Measurements from ENCODE around the gene CATSPER4. TPM values are rescaled to one million over a fixed set of nuclear protein-coding genes. Genes with fewer than 3 reads are reported as not detected.

CATSPER4 gene
- total RNA-seq, 2 donors from 2014 or later, result 1.5 TPM; not detected in 1

DNA sequence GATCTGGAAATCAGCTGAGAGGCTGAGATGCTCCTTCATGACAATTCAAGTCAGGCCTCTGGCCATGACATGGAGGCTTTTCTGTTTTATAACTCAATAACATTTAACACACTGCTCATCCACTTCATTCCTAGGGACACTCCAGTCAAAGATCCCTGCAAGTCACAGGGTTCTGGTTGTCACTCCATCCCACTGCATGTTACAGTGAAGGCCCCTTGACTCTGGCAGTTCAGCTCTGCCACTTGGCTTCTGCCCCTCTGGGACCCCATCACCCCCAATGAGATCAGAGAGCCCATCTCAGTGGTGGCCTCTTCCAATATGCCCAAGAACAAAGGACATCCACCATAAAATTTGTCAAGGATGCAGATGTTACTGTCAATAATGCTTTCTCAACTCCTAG lies 41.5 kb upstream of the CATSPER4 start:
- TF ChIP-seq POLR2AphosphoS5 (IDR thresholded peaks at IDR 0.05), result no peak
- TF ChIP-seq, protein P1, sequence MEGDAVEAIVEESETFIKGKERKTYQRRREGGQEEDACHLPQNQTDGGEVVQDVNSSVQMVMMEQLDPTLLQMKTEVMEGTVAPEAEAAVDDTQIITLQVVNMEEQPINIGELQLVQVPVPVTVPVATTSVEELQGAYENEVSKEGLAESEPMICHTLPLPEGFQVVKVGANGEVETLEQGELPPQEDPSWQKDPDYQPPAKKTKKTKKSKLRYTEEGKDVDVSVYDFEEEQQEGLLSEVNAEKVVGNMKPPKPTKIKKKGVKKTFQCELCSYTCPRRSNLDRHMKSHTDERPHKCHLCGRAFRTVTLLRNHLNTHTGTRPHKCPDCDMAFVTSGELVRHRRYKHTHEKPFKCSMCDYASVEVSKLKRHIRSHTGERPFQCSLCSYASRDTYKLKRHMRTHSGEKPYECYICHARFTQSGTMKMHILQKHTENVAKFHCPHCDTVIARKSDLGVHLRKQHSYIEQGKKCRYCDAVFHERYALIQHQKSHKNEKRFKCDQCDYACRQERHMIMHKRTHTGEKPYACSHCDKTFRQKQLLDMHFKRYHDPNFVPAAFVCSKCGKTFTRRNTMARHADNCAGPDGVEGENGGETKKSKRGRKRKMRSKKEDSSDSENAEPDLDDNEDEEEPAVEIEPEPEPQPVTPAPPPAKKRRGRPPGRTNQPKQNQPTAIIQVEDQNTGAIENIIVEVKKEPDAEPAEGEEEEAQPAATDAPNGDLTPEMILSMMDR (IDR thresholded peaks at IDR 0.05), result no peak
- TF ChIP-seq POLR2A (IDR thresholded peaks at IDR 0.05), result no peak
- Histone ChIP-seq H3K4me1 (replicated peaks) (no peaks in the 10 kb centered on the region), H3K27ac (no peak overlapping the region), H3K4me3 (no peak overlapping the region), H3K36me3 (no peaks in the 10 kb centered on the region), H3K9me3 (no peaks in the 10 kb centered on the region), H3K27me3 (replicated peaks; ENCODE audit: insufficient read depth) (no peaks in the 10 kb centered on the region)
- DNase-seq (ENCODE audit: low spot score), result no peak
- intact Hi-C loops (cut with DNase I), result loop anchor here (5.0 kb wide), 1 partner anchor 112 kb away; no protein-coding TSS in a partner anchor

DNA sequence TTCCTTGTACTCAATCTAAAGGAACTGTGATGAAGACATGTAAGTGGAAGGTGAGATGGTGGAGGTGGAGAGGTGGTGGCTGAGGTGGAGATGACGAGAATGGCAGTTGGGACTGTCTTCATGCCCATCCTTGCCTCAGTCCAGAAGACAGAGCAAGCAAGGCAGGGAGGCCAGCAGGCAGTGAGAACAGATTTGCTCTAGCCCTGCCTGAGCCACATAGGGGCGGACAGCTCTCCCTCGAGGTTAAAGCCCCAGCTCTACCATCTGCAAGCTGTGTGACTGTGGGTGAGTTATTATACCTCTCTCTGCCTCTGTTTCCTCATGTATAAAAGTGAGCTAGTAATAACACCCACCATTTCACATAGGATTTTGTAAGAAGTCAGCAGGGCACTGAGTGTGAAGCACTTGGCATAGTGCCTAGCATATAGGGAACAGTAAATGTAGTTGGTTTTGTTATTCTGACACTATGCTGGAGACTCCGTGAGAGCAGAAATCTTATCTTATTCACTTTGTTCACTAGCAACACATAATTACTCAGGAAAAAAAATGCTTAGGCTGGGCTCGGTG lies 36.4 kb upstream of the CATSPER4 start:
- no peak for TF ChIP-seq POLR2A (IDR thresholded peaks at IDR 0.05)
- no peak for TF ChIP-seq POLR2AphosphoS5 (IDR thresholded peaks at IDR 0.05)
- TF ChIP-seq, protein P1 (IDR thresholded peaks at IDR 0.05), result no peak
- Histone ChIP-seq H3K27ac (no peak overlapping the region), H3K9me3 (no peaks in the 10 kb centered on the region), H3K36me3 (no peaks in the 10 kb centered on the region), H3K4me1 (replicated peaks) (no peaks in the 10 kb centered on the region), H3K27me3 (replicated peaks; ENCODE audit: insufficient read depth) (peaks cover 4% of the 10 kb centered on the region), H3K4me3 (no peak overlapping the region)
- no peak for DNase-seq (ENCODE audit: low spot score)
- WGBS, result 55% methylated on average over 5 of the region's 5 CpGs
- intact Hi-C loops (cut with DNase I), result no loop called here

DNA sequence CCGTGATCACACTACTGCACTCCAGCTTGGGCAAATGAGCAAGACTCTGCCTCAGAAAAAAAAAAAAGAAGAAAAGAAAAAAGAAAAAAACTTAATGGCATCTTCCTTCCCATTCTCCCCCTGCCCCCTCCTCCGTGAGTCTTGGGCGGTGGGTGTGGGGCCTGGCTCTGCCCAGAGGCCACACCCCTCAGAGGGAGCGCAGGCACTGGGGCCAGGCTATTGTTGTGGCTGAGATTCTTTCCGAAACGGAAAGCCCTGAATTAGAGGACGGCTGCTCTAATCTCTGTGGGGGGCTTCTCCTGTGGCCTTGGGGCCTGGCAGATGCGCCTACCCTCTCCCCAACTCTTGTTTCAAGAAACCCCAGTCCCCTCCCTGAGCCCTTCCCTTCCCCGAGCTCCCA lies 35.7 kb upstream of the CATSPER4 start:
- TF ChIP-seq POLR2A (IDR thresholded peaks at IDR 0.05) (no peak), POLR2AphosphoS5 (IDR thresholded peaks at IDR 0.05) (no peak)
- TF ChIP-seq, protein P1 (IDR thresholded peaks at IDR 0.05), result no peak
- peaks cover 4% of the 10 kb centered on the region for H3K27me3 ChIP-seq (replicated peaks; ENCODE audit: insufficient read depth)
- no peak overlapping the region for H3K27ac ChIP-seq
- WGBS, result 43% methylated on average over 9 of the region's 9 CpGs
- no peak for DNase-seq (ENCODE audit: low spot score)
- no peaks in the 10 kb centered on the region for H3K36me3 ChIP-seq
- H3K4me3 ChIP-seq, result no peak overlapping the region
- no peaks in the 10 kb centered on the region for H3K4me1 ChIP-seq (replicated peaks)
- H3K9me3 ChIP-seq, result no peaks in the 10 kb centered on the region
- intact Hi-C loops (cut with DNase I), result no loop called here

DNA sequence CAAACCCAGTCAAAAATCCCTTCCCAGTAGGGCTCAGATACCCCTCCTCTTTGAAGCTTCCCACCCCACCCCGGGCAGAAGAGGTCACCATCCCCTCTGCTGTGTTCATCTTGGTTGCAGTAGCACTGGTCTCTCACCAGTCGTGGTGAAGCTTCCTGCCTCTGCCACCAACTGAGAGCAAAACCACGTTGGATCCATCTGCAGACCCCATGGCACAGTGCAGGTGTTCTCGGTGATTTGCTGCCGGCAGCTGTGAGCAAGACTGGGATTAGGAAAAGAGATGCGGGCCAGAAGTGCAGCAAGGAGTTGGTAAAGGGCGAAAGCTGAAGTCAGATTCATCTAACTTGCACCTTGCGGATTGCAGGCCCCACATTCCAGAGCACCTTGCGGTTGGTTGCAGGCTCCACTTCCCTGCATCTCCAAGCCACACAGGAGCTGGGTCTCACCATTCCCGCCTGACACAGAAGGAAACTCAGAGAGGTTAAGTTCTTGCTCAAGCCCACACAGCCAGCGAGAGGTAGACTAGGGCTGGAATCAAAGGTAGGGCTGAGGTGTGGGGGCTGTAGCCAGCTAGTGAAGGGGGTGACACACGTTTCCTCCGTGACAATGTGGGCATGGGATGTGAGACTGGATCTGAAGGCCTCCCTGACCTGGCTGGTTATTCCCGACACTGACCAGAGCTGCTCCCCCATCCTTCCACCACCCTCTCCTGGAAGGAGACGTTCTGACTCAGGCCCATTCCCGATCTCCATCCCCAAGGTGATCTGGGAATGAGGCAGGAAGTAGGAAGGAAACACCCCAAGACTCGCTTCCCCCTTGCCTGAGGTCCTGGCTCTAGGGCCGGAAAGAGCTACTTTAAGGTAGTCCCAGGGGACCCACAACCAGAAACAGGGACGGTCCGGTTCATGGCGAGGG lies 34.8 kb upstream of the CATSPER4 start:
- H3K9me3 ChIP-seq, result no peaks in the 10 kb centered on the region
- no peak overlapping the region for H3K4me3 ChIP-seq
- no peak for DNase-seq (ENCODE audit: low spot score)
- H3K4me1 ChIP-seq (replicated peaks), result no peaks in the 10 kb centered on the region
- H3K36me3 ChIP-seq, result no peaks in the 10 kb centered on the region
- H3K27ac ChIP-seq, result no peak overlapping the region
- intact Hi-C loops (cut with DNase I), result no loop called here
- peaks cover 4% of the 10 kb centered on the region for H3K27me3 ChIP-seq (replicated peaks; ENCODE audit: insufficient read depth)
- TF ChIP-seq POLR2AphosphoS5 (IDR thresholded peaks at IDR 0.05), result no peak
- 74% methylated on average over 21 of the region's 21 CpGs for WGBS

DNA sequence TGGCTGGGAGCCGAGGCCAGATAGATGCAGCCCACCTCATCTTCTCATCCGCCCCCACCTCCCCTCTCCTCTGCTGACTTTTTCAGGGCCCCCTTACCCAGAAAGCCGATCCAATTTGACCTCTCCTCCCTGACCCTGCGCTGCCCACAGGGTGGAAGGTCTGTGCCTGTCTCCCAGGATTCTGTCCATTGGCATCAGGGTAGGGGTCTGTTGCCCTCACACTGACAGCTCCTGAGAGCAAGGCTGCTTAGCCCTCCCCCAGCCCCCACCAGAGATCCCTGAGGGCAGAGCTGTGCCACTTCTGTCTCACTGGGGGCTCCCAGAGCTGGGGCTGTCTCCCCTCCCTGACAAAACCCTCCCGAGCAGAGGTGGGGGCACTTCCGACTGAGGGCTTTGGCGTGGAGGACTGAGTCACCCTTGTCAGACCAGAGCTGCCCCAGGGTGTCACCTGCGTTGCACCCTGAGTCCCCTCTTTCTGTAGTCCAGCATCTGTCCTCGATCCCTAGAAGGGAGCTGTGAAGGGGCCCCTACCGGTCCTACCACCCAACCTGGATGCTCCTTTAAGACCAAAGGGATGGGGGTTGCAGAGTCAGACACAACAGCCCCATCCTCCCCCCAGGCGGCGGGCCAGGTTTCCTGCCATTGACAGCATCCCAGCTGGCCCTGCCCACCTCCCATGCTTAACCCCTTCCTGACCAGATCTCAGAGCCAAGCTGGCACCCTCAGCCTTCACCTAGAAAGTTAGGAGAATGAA lies 33.9 kb upstream of the CATSPER4 start:
- Histone ChIP-seq H3K27me3 (replicated peaks; ENCODE audit: insufficient read depth) (peaks cover 4% of the 10 kb centered on the region), H3K4me3 (no peak overlapping the region), H3K27ac (no peak overlapping the region), H3K36me3 (no peaks in the 10 kb centered on the region), H3K9me3 (no peaks in the 10 kb centered on the region), H3K4me1 (replicated peaks) (peaks cover 4% of the 10 kb centered on the region)
- DNase-seq (ENCODE audit: low spot score), result no peak
- TF ChIP-seq, protein P1 (IDR thresholded peaks at IDR 0.05), result no peak
- TF ChIP-seq POLR2AphosphoS5 (IDR thresholded peaks at IDR 0.05), result no peak
- no peak for TF ChIP-seq POLR2A (IDR thresholded peaks at IDR 0.05)
- WGBS, result 44% methylated on average over 12 of the region's 12 CpGs
- intact Hi-C loops (cut with DNase I), result no loop called here
